A549 (cell line): ENCODE data around the gene HACL1. TPM values are rescaled to one million over a fixed set of nuclear protein-coding genes. Genes with fewer than 3 reads are reported as not detected.

Experiments used
- ATAC-seq, 2 experiments: fragments of 200-7000 bp in 1 of 2; fragments of >200 bp in 1 of 2; cut with Nextera tagmentation in 1 of 2; cut with Tn5 transposase in 1 of 2; 3 replicates each; pipeline versions ENCODE4 v1.8.0 to v1.9.1; 2018 to 2020; ENCODE audit warnings: mild to moderate bottlenecking in 1 of 2, moderate library complexity in 1 of 2
- CTCF ChIA-PET: fragments of 300-600 bp; sonication (Branson Sonifier 250); formaldehyde crosslinking; extraction: SDS; loops from one replicate; lab custom pipeline; 2021; ENCODE audit warnings: antibody characterized with exemption, inconsistent platforms; lab: Yijun Ruan, JAX
- POLR2A ChIA-PET: fragments of 350-600 bp; formaldehyde crosslinking; extraction: SDS; loops from one replicate; lab custom pipeline; 2021; ENCODE audit warnings: antibody characterized with exemption, inconsistent platforms; lab: Yijun Ruan, JAX
- DNase-seq, 2 experiments: peaks; one replicate each; pipeline versions ENCODE4 v3.0.0 to v3.0.0-alpha.2; 2011 to 2016; ENCODE audit warnings: low read depth in 1 of 2, low spot score in 1 of 2
- FAIRE-seq: peaks from 2 replicates; lab custom pipeline; 2011; peaks lifted over from hg19 to GRCh38; lab: Jason Lieb, UNC
- H3K27ac ChIP-seq, 2 experiments: fragments of >200 bp; sonication (Bioruptor Twin); formaldehyde crosslinking; 3 replicates each; pipeline ENCODE4 v1.5.1; 2016 to 2017
- H3K4me1 ChIP-seq: fragments of >200 bp; sonication (Bioruptor Twin); formaldehyde crosslinking; 3 replicates; pipeline ENCODE4 v1.6.1; 2016
- H3K4me2 ChIP-seq: fragments of >200 bp; sonication (Bioruptor Twin); formaldehyde crosslinking; 3 replicates; pipeline ENCODE4 v1.6.1; 2016
- H3K4me3 ChIP-seq: fragments of >200 bp; sonication (Bioruptor Twin); formaldehyde crosslinking; 3 replicates; pipeline ENCODE4 v1.5.1; 2016
- H3K9me3 ChIP-seq: fragments of >200 bp; sonication (Bioruptor Twin); formaldehyde crosslinking; 3 replicates; pipeline ENCODE4 v1.6.1; 2016
- CBX2 ChIP-seq: fragments of 200-600 bp; sonication (generic); IDR thresholded peaks from 2 replicates; pipeline ENCODE4 v1.6.1; 2016; ENCODE audit warnings: low read depth, mild to moderate bottlenecking, borderline replicate concordance
- CBX8 ChIP-seq: fragments of 200-600 bp; sonication (generic); IDR thresholded peaks from 2 replicates; pipeline ENCODE4 v1.6.1; 2016
- CEBPB ChIP-seq, 2 experiments: fragments of >200 bp in 1 of 2; sonication (Bioruptor Twin) in 1 of 2; formaldehyde crosslinking in 1 of 2; IDR thresholded peaks; 2 replicates each; pipeline ENCODE4 v1.6.1; 2012 to 2016
- CHD2 ChIP-seq: fragments of 150-350 bp; IDR thresholded peaks from 2 replicates; pipeline ENCODE4 v1.6.1; 2014; ENCODE audit warnings: low read length; ENCODE audit not compliant: partially characterized antibody
- E2F6 ChIP-seq: IDR thresholded peaks from 2 replicates; pipeline ENCODE4 v1.6.1; 2012; ENCODE audit warnings: low read depth, borderline replicate concordance
- EHMT2 ChIP-seq: fragments of 200-600 bp; sonication (generic); IDR thresholded peaks from 2 replicates; pipeline ENCODE4 v1.6.1; 2016; ENCODE audit warnings: antibody characterized with exemption, low read depth, mild to moderate bottlenecking, moderate library complexity
- ESRRA ChIP-seq: fragments of 150-350 bp; IDR thresholded peaks from 2 replicates; pipeline ENCODE4 v1.6.1; 2014; ENCODE audit warnings: mild to moderate bottlenecking, low read length, borderline replicate concordance
- FOXS1 ChIP-seq: fragments of 250-450 bp; sonication (Bioruptor Pico); IDR thresholded peaks from 2 replicates; pipeline ENCODE4 v1.5.0; 2020; ENCODE audit warnings: mild to moderate bottlenecking, moderate library complexity
- HEYL ChIP-seq: fragments of 250-450 bp; sonication (Bioruptor Pico); IDR thresholded peaks from 2 replicates; pipeline ENCODE4 v1.8.0; 2021; ENCODE audit warnings: mild to moderate bottlenecking, moderate library complexity
- KDM5A ChIP-seq: fragments of 200-600 bp; sonication (generic); IDR thresholded peaks from 2 replicates; pipeline ENCODE4 v1.6.1; 2016; ENCODE audit warnings: antibody characterized with exemption, mild to moderate bottlenecking
- MAFK ChIP-seq: fragments of 450-650 bp; IDR thresholded peaks from 2 replicates; pipeline ENCODE4 v1.6.1; 2014; ENCODE audit not compliant: partially characterized antibody
- NPAS2 ChIP-seq: fragments of 250-450 bp; sonication (Bioruptor Pico); IDR thresholded peaks from 2 replicates; pipeline ENCODE4 v1.8.0; 2022; ENCODE audit warnings: mild to moderate bottlenecking, moderate library complexity, borderline replicate concordance
- NR3C1 ChIP-seq: fragments of >200 bp; sonication (Bioruptor Twin); formaldehyde crosslinking; IDR thresholded peaks from 3 replicates; pipeline ENCODE4 v1.6.1; 2017
- POLR2A ChIP-seq: IDR thresholded peaks from 2 replicates; pipeline ENCODE4 v1.6.1; 2012; ENCODE audit warnings: mild to moderate bottlenecking, low read length
- POLR2AphosphoS2 ChIP-seq: conservative IDR thresholded peaks from 2 replicates; pipeline ENCODE4 v1.6.1; 2012; ENCODE audit warnings: low read length, improper control_type of control experiment, inconsistent platforms
- RARB ChIP-seq: fragments of 250-450 bp; sonication (Bioruptor Pico); IDR thresholded peaks from 2 replicates; pipeline ENCODE4 v1.8.0; 2021; ENCODE audit warnings: mild to moderate bottlenecking, moderate library complexity
- RCOR1 ChIP-seq: fragments of 150-350 bp; IDR thresholded peaks from 2 replicates; pipeline ENCODE4 v1.6.1; 2014; ENCODE audit warnings: antibody characterized with exemption, low read length, low read depth
- REST ChIP-seq: fragments of 200-600 bp; sonication (generic); IDR thresholded peaks from 2 replicates; pipeline ENCODE4 v1.6.1; 2016; ENCODE audit warnings: antibody characterized with exemption, mild to moderate bottlenecking, moderate library complexity
- RFX5 ChIP-seq: fragments of 450-650 bp; IDR thresholded peaks from 2 replicates; pipeline ENCODE4 v1.7.1; 2014; ENCODE audit warnings: antibody characterized with exemption, mild to moderate bottlenecking, moderate library complexity
- SMC3 ChIP-seq: fragments of >200 bp; sonication (Bioruptor Twin); formaldehyde crosslinking; IDR thresholded peaks from 3 replicates; pipeline ENCODE4 v1.6.1; 2018; ENCODE audit warnings: inconsistent platforms
- TFCP2L1 ChIP-seq: fragments of 250-450 bp; sonication (Bioruptor Pico); IDR thresholded peaks from 2 replicates; pipeline ENCODE4 v1.5.0; 2021; ENCODE audit warnings: mild to moderate bottlenecking
- ZC3H11A ChIP-seq: fragments of 450-650 bp; IDR thresholded peaks from 2 replicates; pipeline ENCODE4 v1.6.1; 2014; ENCODE audit warnings: antibody characterized with exemption, mild to moderate bottlenecking
- ZFP36 ChIP-seq: fragments of 450-650 bp; IDR thresholded peaks from 2 replicates; pipeline ENCODE4 v1.6.1; 2014; ENCODE audit warnings: borderline replicate concordance; ENCODE audit not compliant: partially characterized antibody
- ZSCAN20 ChIP-seq: fragments of 250-450 bp; sonication (Bioruptor Pico); IDR thresholded peaks from 2 replicates; pipeline ENCODE4 v1.8.0; 2022; ENCODE audit warnings: mild to moderate bottlenecking, moderate library complexity
- WGBS: methylation state at CpG from one replicate; pipeline ENCODE4 v1.1.6; 2017; ENCODE audit errors: missing lambda C conversion rate; 5-methylcytosine and 5-hydroxymethylcytosine counted together
- polyA plus RNA-seq, 4 experiments: library from polyadenylated mRNA; depleted of rRNA in 3 of 4; stranded (reverse); fragments of >200 nt; fragmentation: RNase III in 1 of 4; extraction: RNeasy Plus Mini Kit Qiagen cat#74134 plus additional on column Dnase treatment in 1 of 4; gene quantifications; 2 replicates in 3 of 4; 3 replicates in 1 of 4; pipeline ENCODE4 v1.2.3, GENCODE V29; 2011 to 2017
- TF ChIP-seq, protein P1 (sequence below): fragments of 450-650 bp; IDR thresholded peaks from 2 replicates; pipeline ENCODE4 v1.6.1; 2014; ENCODE audit warnings: antibody characterized with exemption
- TF ChIP-seq, protein P2 (sequence below): fragments of >200 bp; sonication (Bioruptor Twin); formaldehyde crosslinking; IDR thresholded peaks from 3 replicates; pipeline ENCODE4 v1.5.1; 2016

HACL1 gene
- polyA plus RNA-seq, 2 of the 4 experiments (the other 2 are of a cell fraction): 26.3 to 51.0 TPM

DNA sequence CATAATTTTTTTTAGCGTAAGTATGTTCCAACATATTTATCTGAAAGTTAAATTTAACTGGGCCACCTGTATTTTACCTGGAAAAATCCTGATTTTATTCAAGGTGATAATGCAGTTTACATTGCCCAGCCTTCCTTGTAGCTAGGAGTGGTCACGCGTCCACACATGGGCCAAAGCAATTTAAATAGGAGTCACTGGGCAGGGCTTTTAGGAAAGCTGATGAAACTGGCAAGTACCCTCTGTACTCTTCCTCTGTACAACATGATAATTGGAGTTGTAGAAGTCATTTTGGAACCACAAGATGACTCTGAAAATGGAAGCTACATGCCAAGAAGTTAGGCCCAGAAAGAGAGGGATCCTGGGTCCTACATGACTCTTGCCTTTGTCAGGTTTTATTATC is 9.6 kb upstream of the HACL1 start:
- Histone ChIP-seq H3K4me3 (no peak overlapping the region), H3K9me3 (no peaks in the 10 kb centered on the region), H3K4me2 (no peak overlapping the region; the same call in 2 of the 3 replicates), H3K4me1 (peaks cover 44% of the 10 kb centered on the region), H3K27ac (peak overlapping the region in 1 of 2 experiments; percentile 21; a peak in 1 of 6 replicates)
- FAIRE-seq: no peak
- no peak for DNase-seq
- ATAC-seq: no peak
- CTCF ChIA-PET: interaction anchor here (0.9 to 2.9 kb wide), 4 partner anchors 19 to 186 kb away, joined by 3 to 7 read pairs (median 4); partner anchors contain the start of gene ANKRD28
- no peak for TF ChIP-seq HEYL
- TF ChIP-seq KDM5A: no peak
- TF ChIP-seq POLR2A: no peak
- no peak for TF ChIP-seq ZSCAN20 (CRISPR knock-in tag)
- no peak for TF ChIP-seq ZC3H11A
- no peak for TF ChIP-seq ESRRA
- no peak for TF ChIP-seq RARB (CRISPR knock-in tag)
- TF ChIP-seq MAFK: no peak
- TF ChIP-seq CBX8: no peak
- no peak for TF ChIP-seq NR3C1
- TF ChIP-seq NPAS2 (CRISPR knock-in tag): no peak
- no peak for TF ChIP-seq REST
- TF ChIP-seq POLR2AphosphoS2: no peak
- TF ChIP-seq TFCP2L1: no peak
- TF ChIP-seq RFX5: no peak
- no peak for TF ChIP-seq SMC3
- TF ChIP-seq RCOR1: no peak
- no peak for TF ChIP-seq CHD2
- no peak for TF ChIP-seq ZFP36
- TF ChIP-seq EHMT2: no peak
- 98% methylated on average over 3 of the region's 3 CpGs for WGBS
- POLR2A ChIA-PET: interaction anchor here (2.0 kb wide), 1 partner anchor 10 kb away, joined by 10 read pairs; the partner anchor contains the start of genes BTD and HACL1

GRCh38 chr3:15610082-15610759 is 8.9 kb upstream of the HACL1 start:
- Histone ChIP-seq H3K27ac (peak overlapping the region; percentile 6 to 44; a peak in 1 of 6 replicates), H3K4me1 (peaks cover 45% of the 10 kb centered on the region), H3K9me3 (no peaks in the 10 kb centered on the region), H3K4me2 (peak overlapping the region; percentile 42), H3K4me3 (no peak overlapping the region)
- ATAC-seq (peak; percentile 86 to 91), FAIRE-seq (peak; percentile 49), DNase-seq (peak; percentile 64 to 70)
- 74% methylated on average over 4 of the region's 4 CpGs for WGBS
- CTCF ChIA-PET: interaction anchor here (0.9 to 2.9 kb wide), 3 partner anchors 20 to 187 kb away, joined by 3 to 7 read pairs (median 3); partner anchors contain the start of gene ANKRD28
- no peak for TF ChIP-seq FOXS1 (CRISPR knock-in tag)
- TF ChIP-seq, protein P1, sequence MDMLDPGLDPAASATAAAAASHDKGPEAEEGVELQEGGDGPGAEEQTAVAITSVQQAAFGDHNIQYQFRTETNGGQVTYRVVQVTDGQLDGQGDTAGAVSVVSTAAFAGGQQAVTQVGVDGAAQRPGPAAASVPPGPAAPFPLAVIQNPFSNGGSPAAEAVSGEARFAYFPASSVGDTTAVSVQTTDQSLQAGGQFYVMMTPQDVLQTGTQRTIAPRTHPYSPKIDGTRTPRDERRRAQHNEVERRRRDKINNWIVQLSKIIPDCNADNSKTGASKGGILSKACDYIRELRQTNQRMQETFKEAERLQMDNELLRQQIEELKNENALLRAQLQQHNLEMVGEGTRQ: no peak
- TF ChIP-seq, protein P2, sequence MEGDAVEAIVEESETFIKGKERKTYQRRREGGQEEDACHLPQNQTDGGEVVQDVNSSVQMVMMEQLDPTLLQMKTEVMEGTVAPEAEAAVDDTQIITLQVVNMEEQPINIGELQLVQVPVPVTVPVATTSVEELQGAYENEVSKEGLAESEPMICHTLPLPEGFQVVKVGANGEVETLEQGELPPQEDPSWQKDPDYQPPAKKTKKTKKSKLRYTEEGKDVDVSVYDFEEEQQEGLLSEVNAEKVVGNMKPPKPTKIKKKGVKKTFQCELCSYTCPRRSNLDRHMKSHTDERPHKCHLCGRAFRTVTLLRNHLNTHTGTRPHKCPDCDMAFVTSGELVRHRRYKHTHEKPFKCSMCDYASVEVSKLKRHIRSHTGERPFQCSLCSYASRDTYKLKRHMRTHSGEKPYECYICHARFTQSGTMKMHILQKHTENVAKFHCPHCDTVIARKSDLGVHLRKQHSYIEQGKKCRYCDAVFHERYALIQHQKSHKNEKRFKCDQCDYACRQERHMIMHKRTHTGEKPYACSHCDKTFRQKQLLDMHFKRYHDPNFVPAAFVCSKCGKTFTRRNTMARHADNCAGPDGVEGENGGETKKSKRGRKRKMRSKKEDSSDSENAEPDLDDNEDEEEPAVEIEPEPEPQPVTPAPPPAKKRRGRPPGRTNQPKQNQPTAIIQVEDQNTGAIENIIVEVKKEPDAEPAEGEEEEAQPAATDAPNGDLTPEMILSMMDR: no peak
- TF ChIP-seq CBX8: no peak
- TF ChIP-seq CBX2: no peak
- no peak for TF ChIP-seq E2F6
- TF ChIP-seq CEBPB (IDR thresholded peaks at IDR 0.05): peak; percentile 58 to 69; a peak in 3 of 4 replicates
- POLR2A ChIA-PET: interaction anchor here (2.0 kb wide), 1 partner anchor 9 kb away, joined by 10 read pairs; the partner anchor contains the start of genes BTD and HACL1
